Mucosa of rectum (tissue), 2 donors: ENCODE measurements around the gene SHC1.
"Not testable (repeated sequence)": the region's sequence is repeated elsewhere in the genome, so short reads cannot be mapped to it uniquely, and the experiment has no call there.

Experiments
- H3K27ac ChIP-seq, 2 donors: one replicate each; pipeline ENCODE4 v1.7.0; 2013; ENCODE audit warnings: inconsistent platforms in 2 of 2, low read depth in 2 of 2, low read length in 2 of 2
- H3K27me3 ChIP-seq, 2 donors: one replicate each; pipeline ENCODE4 v1.7.0; 2013; ENCODE audit warnings: low read length in 2 of 2; ENCODE audit not compliant: control insufficient read depth in 2 of 2, insufficient read depth in 2 of 2
- H3K36me3 ChIP-seq, 2 donors: one replicate each; pipeline ENCODE4 v1.7.0; 2013; ENCODE audit warnings: low read length in 2 of 2; ENCODE audit not compliant: control insufficient read depth in 2 of 2, insufficient read depth in 2 of 2
- H3K4me1 ChIP-seq, 2 donors: one replicate each; pipeline ENCODE4 v1.7.0; 2013; ENCODE audit warnings: low read length in 2 of 2, mild to moderate bottlenecking in 1 of 2; ENCODE audit not compliant: control insufficient read depth in 2 of 2, insufficient read depth in 2 of 2
- H3K4me3 ChIP-seq, 2 donors: one replicate each; pipeline ENCODE4 v1.7.0; 2013; ENCODE audit warnings: low read length in 2 of 2
- H3K9ac ChIP-seq, 2 donors: one replicate each; pipeline ENCODE4 v1.7.0; 2013; ENCODE audit warnings: low read length in 2 of 2, low read depth in 1 of 2, mild to moderate bottlenecking in 1 of 2
- H3K9me3 ChIP-seq, 2 donors: one replicate each; pipeline ENCODE4 v1.7.0; 2013; ENCODE audit warnings: low read length in 2 of 2; ENCODE audit not compliant: control insufficient read depth in 2 of 2
- donor health status: healthy.
- donor health status: Normal muscosa, but diverticular disease.

SHC1 gene

GRCh38 chr1:154995301-154995983 is 24.9 kb upstream of the SHC1 start:
- H3K4me1 ChIP-seq = peaks cover 8 to 19% of the 10 kb centered on the region in 2 donors
- H3K27ac ChIP-seq, H3K9me3 ChIP-seq, H3K36me3 ChIP-seq, H3K9ac ChIP-seq, H3K27me3 ChIP-seq, H3K4me3 ChIP-seq: not testable (repeated sequence)

GRCh38 chr1:154994591-154994990 is 24.0 kb upstream of the SHC1 start:
- Histone ChIP-seq H3K36me3 (peaks cover 4 to 11% of the 10 kb centered on the region in 2 donors), H3K27ac (no peak overlapping the region), H3K9me3 (no peaks in the 10 kb centered on the region), H3K9ac (no peak overlapping the region), H3K27me3 (no peaks in the 10 kb centered on the region), H3K4me1 (peaks cover 2 to 12% of the 10 kb centered on the region in 2 donors), H3K4me3 (no peak overlapping the region)

- no peak overlapping the region for H3K9ac ChIP-seq
Observed at GRCh38 chr1:154994269-154994587, 23.7 kb upstream of the SHC1 start.

GRCh38 chr1:154993572-154994268 is 23.2 kb upstream of the SHC1 start, which contains the start of gene LENEP:
LENEP (plus strand) TSS chr1:154993586; CDS start chr1:154993608, 22 bp downstream.
- Histone ChIP-seq H3K27me3 (no peaks in the 10 kb centered on the region), H3K36me3 (peaks cover 4 to 20% of the 10 kb centered on the region in 2 donors), H3K27ac (no peak within 1 kb of the TSS), H3K9ac (no peak within 1 kb of the TSS), H3K9me3 (no peaks in the 10 kb centered on the region), H3K4me3 (no peak within 1 kb of the TSS), H3K4me1 (peaks cover 5 to 9% of the 10 kb centered on the region in 2 donors)

More at GRCh38 chr1:154994269-154994587, 23.7 kb upstream of the SHC1 start:
- H3K27ac ChIP-seq = no peak overlapping the region
- H3K4me1 ChIP-seq = peaks cover 4 to 13% of the 10 kb centered on the region in 2 donors
- H3K9me3 ChIP-seq = no peaks in the 10 kb centered on the region
- peaks cover 4 to 15% of the 10 kb centered on the region in 2 donors for H3K36me3 ChIP-seq
- H3K27me3 ChIP-seq = no peaks in the 10 kb centered on the region
- no peak overlapping the region for H3K4me3 ChIP-seq

GRCh38 chr1:154992721-154993571 is 22.4 kb upstream of the SHC1 start:
- no peak overlapping the region for H3K9ac ChIP-seq
- H3K36me3 ChIP-seq = peaks cover 9 to 28% of the 10 kb centered on the region in 2 donors

GRCh38 chr1:154990276-154990675 is 19.7 kb upstream of the SHC1 start:
- no peak overlapping the region for H3K4me3 ChIP-seq
- H3K36me3 ChIP-seq = peaks cover 9 to 35% of the 10 kb centered on the region in 2 donors
- no peaks in the 10 kb centered on the region for H3K9me3 ChIP-seq
- H3K4me1 ChIP-seq = peaks cover 3 to 5% of the 10 kb centered on the region in 2 donors
- H3K27me3 ChIP-seq = no peaks in the 10 kb centered on the region
- no peak overlapping the region for H3K9ac ChIP-seq
- no peak overlapping the region for H3K27ac ChIP-seq

More at GRCh38 chr1:154992721-154993571, 22.4 kb upstream of the SHC1 start:
- Histone ChIP-seq H3K27me3 (no peaks in the 10 kb centered on the region), H3K9me3 (no peaks in the 10 kb centered on the region), H3K4me3 (no peak overlapping the region), H3K4me1 (peaks cover 5 to 9% of the 10 kb centered on the region in 2 donors), H3K27ac (no peak overlapping the region)

- no peak overlapping the region for H3K27ac ChIP-seq
- no peak overlapping the region for H3K4me3 ChIP-seq
- no peaks in the 10 kb centered on the region for H3K27me3 ChIP-seq
- peaks cover 3 to 8% of the 10 kb centered on the region in 2 donors for H3K4me1 ChIP-seq
- no peak overlapping the region for H3K9ac ChIP-seq
- H3K36me3 ChIP-seq = peaks cover 9 to 35% of the 10 kb centered on the region in 2 donors
- no peaks in the 10 kb centered on the region for H3K9me3 ChIP-seq
Observed at GRCh38 chr1:154989195-154989860, 18.8 kb upstream of the SHC1 start.

- no peaks in the 10 kb centered on the region for H3K9me3 ChIP-seq
- peaks cover 9 to 35% of the 10 kb centered on the region in 2 donors for H3K36me3 ChIP-seq
- H3K4me3 ChIP-seq = no peak overlapping the region
- no peak overlapping the region for H3K9ac ChIP-seq
- no peaks in the 10 kb centered on the region for H3K27me3 ChIP-seq
- H3K4me1 ChIP-seq = peaks cover 11 to 16% of the 10 kb centered on the region in 2 donors
- H3K27ac ChIP-seq = no peak overlapping the region
Observed at GRCh38 chr1:154988058-154988954, 17.8 kb upstream of the SHC1 start.

GRCh38 chr1:154987326-154987725 is 16.8 kb upstream of the SHC1 start:
- Histone ChIP-seq H3K4me3 (no peak overlapping the region), H3K36me3 (peaks cover 9 to 33% of the 10 kb centered on the region in 2 donors), H3K9me3 (no peaks in the 10 kb centered on the region), H3K9ac (no peak overlapping the region), H3K27ac (no peak overlapping the region), H3K4me1 (peaks cover 16 to 19% of the 10 kb centered on the region in 2 donors), H3K27me3 (no peaks in the 10 kb centered on the region)
